ENCODE results near the gene AUH.
"Not testable (repeated sequence)": the region's sequence is repeated elsewhere in the genome, so short reads cannot be mapped to it uniquely, and the experiment has no call there.

Gene AUH

GRCh38 chr9:91371894-91372293, 10.2 kb upstream of the AUH start:
- no peak for DNase-seq (ENCODE audit: low read depth in 1 of 2, low spot score in 1 of 2)
- TF ChIP-seq JUND (IDR thresholded peaks at IDR 0.05; ENCODE audit: low read depth) = no peak
- in situ Hi-C loops (cut with HindIII; ENCODE audit: low pct_unique_long_range_greater_than_20kb, low sequenced_read_pairs) = no loop called here

- DNase-seq (ENCODE audit: low read depth in 1 of 2, low spot score in 1 of 2); in situ Hi-C loops (cut with HindIII; ENCODE audit: low pct_unique_long_range_greater_than_20kb, low sequenced_read_pairs): not testable (repeated sequence)
Measured at GRCh38 chr9:91370006-91370405, 8.3 kb upstream of the AUH start.

GRCh38 chr9:91364702-91365101, 3.0 kb upstream of the AUH start:
- DNase-seq (ENCODE audit: low read depth in 1 of 2, low spot score in 1 of 2) = no peak
- in situ Hi-C loops (cut with HindIII; ENCODE audit: low pct_unique_long_range_greater_than_20kb, low sequenced_read_pairs) = no loop called here
- TF ChIP-seq JUND (IDR thresholded peaks at IDR 0.05; ENCODE audit: low read depth) = no peak

GRCh38 chr9:91364005-91364404, 2.3 kb upstream of the AUH start:
- in situ Hi-C loops (cut with HindIII; ENCODE audit: low pct_unique_long_range_greater_than_20kb, low sequenced_read_pairs) = no loop called here
- DNase-seq (ENCODE audit: low read depth in 1 of 2, low spot score in 1 of 2) = no peak
- TF ChIP-seq JUND (IDR thresholded peaks at IDR 0.05; ENCODE audit: low read depth) = no peak

DNA sequence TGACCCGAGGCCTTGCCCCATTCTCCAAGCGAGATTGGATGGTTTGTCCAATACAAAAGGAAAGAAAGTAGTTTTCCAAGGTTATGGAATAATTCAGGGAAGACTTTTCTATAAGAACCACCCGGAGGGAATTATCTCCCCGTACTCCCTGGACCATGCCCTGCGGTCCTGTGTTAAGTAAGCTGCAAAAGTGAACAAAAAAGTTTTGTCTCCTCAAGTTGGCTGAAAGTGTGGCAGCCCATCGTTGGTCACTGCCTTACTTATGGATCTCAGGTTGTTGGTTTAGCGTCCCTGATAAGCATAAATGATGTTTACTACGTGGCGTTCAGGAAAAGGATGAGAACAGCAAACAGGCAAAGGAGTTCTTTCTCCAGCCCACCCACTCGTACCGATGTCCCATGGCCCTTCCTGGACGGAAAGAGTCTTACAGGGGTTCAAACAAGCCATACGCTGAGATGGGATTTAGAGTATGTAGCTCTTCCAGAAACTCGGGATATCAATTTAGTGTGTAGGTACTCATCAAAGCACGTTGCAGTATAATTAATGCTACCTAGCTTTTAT, 413 bp upstream of the AUH start:
- no peak for TF ChIP-seq JUND (IDR thresholded peaks at IDR 0.05; ENCODE audit: low read depth)
- DNase-seq (ENCODE audit: low read depth in 1 of 2, low spot score in 1 of 2) = no peak
- in situ Hi-C loops (cut with HindIII; ENCODE audit: low pct_unique_long_range_greater_than_20kb, low sequenced_read_pairs) = no loop called here

DNA sequence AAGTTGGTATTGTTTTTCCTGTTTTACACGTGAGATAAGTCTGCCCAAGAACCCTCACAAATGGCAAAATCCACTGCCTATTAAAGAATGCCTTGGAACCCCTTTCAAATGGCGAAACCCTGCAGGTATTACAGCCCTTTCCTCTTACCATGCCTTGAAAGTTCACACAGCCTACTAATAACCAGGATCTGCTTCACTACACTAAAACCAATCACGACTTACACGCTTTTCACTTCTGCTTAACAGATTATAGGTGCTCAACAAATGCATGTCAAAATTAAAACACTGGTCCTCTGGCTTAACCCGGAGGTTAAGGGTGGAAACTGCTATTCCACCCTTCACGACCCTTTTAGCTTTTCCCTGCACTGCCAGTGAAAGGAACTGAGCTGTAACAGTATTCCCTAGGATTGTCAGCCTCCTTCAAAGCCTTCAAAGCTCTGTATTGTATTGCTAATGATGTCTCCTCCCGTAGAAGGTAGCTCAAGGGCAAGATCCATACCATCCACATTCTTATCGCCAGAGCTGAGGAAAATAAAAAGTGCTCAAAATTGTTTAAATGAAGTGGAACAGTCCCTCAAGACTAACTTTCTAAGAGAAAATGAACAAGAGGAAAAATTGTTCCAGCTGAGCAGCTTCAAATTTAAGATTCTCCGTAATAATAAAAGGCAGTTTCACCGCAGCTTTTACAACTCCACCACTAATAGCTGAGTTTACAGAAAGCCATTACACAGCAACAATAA, 997 bp downstream of the AUH start:
- in situ Hi-C loops (cut with HindIII; ENCODE audit: low pct_unique_long_range_greater_than_20kb, low sequenced_read_pairs) = no loop called here
- no peak for DNase-seq (ENCODE audit: low read depth in 1 of 2, low spot score in 1 of 2)
- TF ChIP-seq JUND (IDR thresholded peaks at IDR 0.05; ENCODE audit: low read depth) = no peak

DNA sequence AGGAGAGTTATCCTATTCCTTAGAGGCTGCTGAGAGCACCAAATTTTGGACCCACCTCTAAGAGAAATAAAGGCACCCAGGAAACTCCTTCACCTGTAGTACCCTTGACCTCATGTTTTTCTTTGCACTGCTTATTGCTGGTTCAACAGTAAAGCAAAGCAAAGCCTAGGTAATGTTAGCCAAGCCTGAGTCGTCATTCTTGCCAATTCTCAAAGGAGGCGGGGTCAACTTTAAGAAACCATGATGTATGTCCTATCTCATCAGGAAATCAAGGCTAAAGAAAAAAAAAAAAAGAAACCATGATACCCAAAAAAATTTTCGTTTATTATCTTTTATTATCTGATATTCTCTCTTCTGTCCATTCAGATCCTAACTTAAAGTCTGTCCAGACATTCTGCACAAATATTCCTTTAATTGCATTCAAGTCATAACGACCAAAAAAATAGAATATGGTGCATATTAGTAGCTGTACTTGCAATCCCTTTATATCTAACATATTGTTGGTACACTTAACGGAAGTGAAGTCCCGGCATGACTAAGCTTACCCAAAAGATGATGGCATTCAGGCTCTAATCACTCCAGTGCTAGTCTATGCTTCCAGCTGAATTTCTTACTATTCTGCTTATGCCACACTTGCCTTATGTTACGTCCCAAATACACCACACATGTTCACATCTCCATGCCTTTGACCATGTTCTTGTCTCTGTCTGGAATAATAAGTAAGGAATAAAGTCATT, 1.8 kb downstream of the AUH start:
- no peak for DNase-seq (ENCODE audit: low read depth in 1 of 2, low spot score in 1 of 2)
- TF ChIP-seq JUND (IDR thresholded peaks at IDR 0.05; ENCODE audit: low read depth) = no peak
- in situ Hi-C loops (cut with HindIII; ENCODE audit: low pct_unique_long_range_greater_than_20kb, low sequenced_read_pairs) = no loop called here

DNA sequence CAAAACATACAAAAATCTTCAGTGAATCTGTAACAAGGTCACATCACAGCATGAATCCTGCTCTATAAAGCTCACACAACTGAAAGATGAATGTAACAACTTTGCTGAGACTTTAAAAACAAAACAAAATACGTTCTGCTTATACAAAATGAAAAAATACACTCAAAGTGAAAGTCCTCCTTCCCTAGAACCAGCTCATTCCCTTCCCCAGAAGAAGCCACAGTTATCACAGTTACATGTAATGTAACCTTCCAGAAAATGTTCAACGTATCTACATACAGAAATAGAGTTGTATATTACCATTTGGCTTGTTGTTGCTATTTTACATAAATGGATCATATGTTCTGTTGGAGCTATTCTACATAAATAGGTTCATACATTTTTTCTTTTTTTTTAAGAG, 2.6 kb downstream of the AUH start:
- TF ChIP-seq JUND (IDR thresholded peaks at IDR 0.05; ENCODE audit: low read depth) = no peak
- in situ Hi-C loops (cut with HindIII; ENCODE audit: low pct_unique_long_range_greater_than_20kb, low sequenced_read_pairs) = no loop called here
- no peak for DNase-seq (ENCODE audit: low read depth in 1 of 2, low spot score in 1 of 2)

DNA sequence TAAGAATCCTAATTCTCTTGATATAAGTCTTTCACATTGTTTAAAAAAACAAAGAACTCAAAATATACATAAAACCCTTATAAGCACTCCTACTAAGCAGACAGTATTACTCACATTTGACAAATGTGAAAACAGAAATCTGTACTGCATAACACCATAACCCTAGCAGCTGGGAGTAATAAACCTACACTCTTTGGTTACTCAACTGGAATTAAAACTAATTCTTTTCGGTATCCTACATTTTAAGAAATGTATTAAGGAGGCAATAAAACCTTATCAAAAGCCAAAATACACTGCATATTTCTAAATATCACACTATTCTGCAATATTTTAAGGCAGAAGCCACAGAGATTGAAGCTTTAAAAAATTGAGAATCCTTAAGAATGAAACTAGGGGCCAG, 6.8 kb downstream of the AUH start:
- no peak for TF ChIP-seq JUND (IDR thresholded peaks at IDR 0.05; ENCODE audit: low read depth)
- no peak for DNase-seq (ENCODE audit: low read depth in 1 of 2, low spot score in 1 of 2)
- in situ Hi-C loops (cut with HindIII; ENCODE audit: low pct_unique_long_range_greater_than_20kb, low sequenced_read_pairs) = no loop called here

DNA sequence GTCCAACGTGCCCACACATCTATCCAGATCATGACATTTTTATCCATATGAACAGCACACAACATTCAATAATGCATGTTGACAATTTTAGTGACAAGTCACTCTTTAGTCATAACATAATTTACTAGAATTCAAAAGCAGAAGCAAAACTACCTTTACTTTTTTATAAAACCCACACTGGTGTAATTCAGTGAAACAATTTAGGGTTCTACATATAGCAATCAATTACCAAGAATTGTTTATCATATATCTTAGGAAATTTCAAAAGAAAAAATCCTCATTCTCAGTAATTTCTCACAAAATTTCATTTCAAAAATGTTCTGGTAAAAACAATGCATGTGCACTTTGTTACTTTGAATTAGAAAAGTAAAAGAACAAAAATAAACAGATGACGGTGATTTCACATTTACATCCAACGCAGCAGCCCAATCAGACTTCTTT, 12.6 kb downstream of the AUH start:
- in situ Hi-C loops (cut with HindIII; ENCODE audit: low pct_unique_long_range_greater_than_20kb, low sequenced_read_pairs) = no loop called here
- no peak for TF ChIP-seq JUND (IDR thresholded peaks at IDR 0.05; ENCODE audit: low read depth)
- DNase-seq (ENCODE audit: low read depth in 1 of 2, low spot score in 1 of 2) = no peak

GRCh38 chr9:91348191-91348807, 13.4 kb downstream of the AUH start:
- in situ Hi-C loops (cut with HindIII; ENCODE audit: low pct_unique_long_range_greater_than_20kb, low sequenced_read_pairs) = no loop called here
- peak in 1 of 2 experiments; percentile 10 for DNase-seq (ENCODE audit: low read depth in 1 of 2, low spot score in 1 of 2)
- no peak for TF ChIP-seq JUND (IDR thresholded peaks at IDR 0.05; ENCODE audit: low read depth)

DNA sequence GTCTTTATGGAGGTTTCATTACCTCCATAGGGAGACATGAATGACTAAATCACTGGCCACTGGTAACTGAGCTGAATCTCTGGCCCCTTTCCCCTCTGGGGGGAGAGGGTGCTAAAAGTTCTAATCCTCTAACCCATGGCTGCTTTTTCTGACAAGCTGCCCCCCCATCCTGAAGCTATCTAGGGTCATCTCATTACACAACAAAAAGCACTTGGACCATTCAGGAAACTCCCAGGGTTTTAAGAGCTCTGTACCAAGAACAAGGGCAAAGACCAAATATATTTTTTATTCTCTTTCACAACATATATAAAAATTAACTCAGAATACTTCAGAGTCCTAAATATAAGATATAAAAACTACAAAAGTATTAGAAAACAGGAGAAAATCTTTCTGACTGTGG, 14.3 kb downstream of the AUH start:
- in situ Hi-C loops (cut with HindIII; ENCODE audit: low pct_unique_long_range_greater_than_20kb, low sequenced_read_pairs) = no loop called here
- no peak for TF ChIP-seq JUND (IDR thresholded peaks at IDR 0.05; ENCODE audit: low read depth)

GRCh38 chr9:91346644-91347043, 15.1 kb downstream of the AUH start:
- in situ Hi-C loops (cut with HindIII; ENCODE audit: low pct_unique_long_range_greater_than_20kb, low sequenced_read_pairs) = no loop called here
- DNase-seq (ENCODE audit: low read depth in 1 of 2, low spot score in 1 of 2) = no peak
- TF ChIP-seq JUND (IDR thresholded peaks at IDR 0.05; ENCODE audit: low read depth) = no peak

More for the DNA sequence above, 14.3 kb downstream of the AUH start:
- DNase-seq (ENCODE audit: low read depth in 1 of 2, low spot score in 1 of 2) = no peak
